ENCODE measurements around the gene WDFY4.

DNA sequence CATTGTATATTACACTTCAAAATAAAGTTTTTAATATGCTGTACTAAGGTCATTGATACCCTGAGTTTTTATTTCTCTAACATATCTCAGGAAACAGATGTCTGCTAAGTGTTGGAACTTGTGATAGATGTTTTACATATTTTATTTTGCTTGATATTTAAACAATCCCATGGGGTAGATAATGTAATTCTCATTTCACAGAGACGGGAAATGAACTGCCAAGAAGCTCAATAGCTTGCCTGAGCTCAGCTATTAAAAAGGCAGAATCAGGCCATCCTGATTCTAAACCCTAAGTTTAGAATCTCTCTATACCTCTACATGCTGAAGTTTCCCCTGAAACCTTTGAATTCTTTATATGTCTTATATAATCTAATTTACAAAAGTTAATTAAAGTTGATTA, 128.6 kb downstream of the WDFY4 start:
- TF ChIP-seq POLR2AphosphoS5 (IDR thresholded peaks at IDR 0.05; ENCODE audit: low read depth, low read length): no peak
- no peak for TF ChIP-seq SIN3A (IDR thresholded peaks at IDR 0.05; ENCODE audit: borderline replicate concordance, insufficient read depth, low read length)
- no peak for TF ChIP-seq REST (IDR thresholded peaks at IDR 0.05; ENCODE audit: insufficient read depth in 1 of 2, low read depth in 2 of 2, low read length in 2 of 2)
- TF ChIP-seq TAF1 (IDR thresholded peaks at IDR 0.05; ENCODE audit: borderline replicate concordance, insufficient read depth, low read length): no peak
- no peak for TF ChIP-seq FOXP2 (optimal IDR thresholded peaks at IDR 0.05; ENCODE audit: borderline replicate concordance, extremely low read depth, extremely low read length, insufficient read depth)
